Measurements from ENCODE around the gene B3GALNT2.
"Not testable (repeated sequence)": the region's sequence is repeated elsewhere in the genome, so short reads cannot be mapped to it uniquely, and the experiment has no call there.

The B3GALNT2 gene

DNA sequence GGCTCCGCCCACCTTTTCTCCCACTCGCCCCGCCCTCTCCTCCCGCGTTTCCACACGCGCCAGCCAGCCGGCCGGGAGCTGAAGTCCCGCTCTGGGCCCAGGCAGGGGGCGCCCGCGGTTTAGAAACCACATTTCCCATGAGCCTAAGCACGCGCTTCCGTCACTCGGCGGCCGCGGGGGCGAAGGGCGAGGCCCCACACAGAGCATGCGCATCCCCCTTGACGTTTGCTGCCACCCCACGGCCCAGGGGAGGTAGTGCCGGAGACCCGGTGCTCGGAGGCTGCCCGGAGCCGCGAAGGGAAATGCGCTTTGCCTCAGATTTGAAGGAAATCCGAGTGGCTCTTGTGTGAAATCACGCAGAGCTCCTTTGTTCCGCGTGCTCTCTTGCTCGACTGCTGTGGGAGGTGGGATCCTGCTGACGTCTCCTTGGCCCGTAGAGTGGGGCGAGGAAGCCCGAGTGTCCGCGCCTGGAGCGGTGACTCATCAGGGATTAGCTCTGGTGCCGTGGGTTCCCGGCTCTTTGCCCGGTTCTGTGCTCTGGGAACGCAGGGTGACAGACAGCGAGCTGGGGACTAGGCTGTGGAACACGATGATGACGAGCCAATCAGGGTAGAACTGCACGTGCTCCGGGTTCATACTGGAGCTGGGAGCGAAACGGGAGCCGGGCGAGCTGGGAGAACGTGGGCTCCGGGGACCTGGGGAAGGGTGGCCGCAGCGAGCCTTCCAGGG lies 406 bp upstream of the B3GALNT2 start:
- peak; percentile 95 to 96 for DNase-seq (ENCODE audit: low read depth in 2 of 2, low spot score in 1 of 2)

DNA sequence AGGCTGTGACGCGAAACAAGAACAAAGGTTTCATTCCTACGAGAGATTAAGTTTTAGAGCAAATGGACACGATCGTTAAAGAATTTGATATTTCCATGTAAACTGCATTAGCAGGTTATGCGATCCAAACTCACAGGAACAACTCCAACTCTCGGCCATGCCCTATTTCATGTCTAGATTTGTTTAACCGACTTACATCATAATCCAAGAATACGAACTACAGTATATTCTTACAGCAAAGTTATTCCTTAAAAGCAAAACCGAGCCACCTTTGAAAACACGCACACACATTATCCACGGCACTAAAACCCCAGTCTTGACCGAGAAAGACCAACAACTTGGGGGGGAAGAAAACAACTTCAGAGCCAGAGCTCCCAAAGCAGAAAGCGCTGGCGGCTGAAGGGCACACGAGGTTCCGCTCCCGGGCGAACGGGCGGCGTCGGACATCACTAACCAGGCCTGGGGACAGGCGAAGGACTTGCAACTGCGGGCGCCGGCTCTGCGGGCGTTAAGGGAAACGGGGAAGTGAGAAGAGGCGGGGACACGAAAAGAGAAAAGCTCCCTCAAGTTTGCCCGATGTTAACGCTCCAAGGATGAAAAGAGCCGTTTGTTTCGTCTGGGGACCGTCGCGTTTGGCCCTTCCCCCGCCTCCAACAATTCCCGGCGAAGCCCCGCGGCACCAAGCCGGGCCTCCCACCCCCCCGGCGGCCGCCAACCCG lies 690 bp downstream of the B3GALNT2 start:
- DNase-seq (ENCODE audit: low read depth in 2 of 2, low spot score in 1 of 2): no peak

DNA sequence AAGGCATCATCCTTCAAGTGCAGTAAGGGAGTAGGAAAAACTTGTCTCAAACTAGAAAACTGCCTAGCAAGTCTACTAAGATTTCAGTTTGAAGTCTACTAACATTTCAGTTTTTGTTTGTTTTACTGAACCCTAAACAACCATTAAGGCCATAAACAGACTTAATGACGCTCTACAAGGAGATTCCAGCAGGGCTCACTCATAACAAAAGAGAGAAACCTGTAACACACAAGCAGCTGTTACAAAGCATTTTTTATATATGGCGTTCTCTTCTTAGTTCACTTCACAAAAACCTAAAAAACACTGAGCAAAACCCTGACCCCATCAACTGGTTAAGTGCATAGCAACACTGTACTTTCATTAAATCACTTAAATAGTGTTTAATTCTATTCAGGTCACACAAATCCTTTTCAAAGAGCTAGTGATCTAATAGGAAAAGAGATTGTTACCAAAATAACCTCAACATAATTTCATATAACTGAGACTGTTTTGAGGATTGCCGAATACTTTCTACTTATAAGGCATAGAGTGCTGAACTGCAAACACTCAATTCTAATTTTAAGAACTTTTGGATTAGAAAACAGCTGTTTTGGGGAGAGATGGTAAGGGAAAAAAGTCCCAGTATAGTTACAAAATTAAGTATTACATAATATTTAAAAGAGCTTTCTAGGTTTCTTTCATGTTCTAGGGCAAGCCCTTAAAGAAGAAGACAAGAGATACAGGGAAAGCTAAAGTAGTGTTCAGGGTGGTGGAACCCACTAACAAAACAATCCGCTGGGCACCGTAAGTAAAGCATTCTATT lies 1.4 kb downstream of the B3GALNT2 start:
- DNase-seq (ENCODE audit: low read depth in 2 of 2, low spot score in 1 of 2): no peak

DNA sequence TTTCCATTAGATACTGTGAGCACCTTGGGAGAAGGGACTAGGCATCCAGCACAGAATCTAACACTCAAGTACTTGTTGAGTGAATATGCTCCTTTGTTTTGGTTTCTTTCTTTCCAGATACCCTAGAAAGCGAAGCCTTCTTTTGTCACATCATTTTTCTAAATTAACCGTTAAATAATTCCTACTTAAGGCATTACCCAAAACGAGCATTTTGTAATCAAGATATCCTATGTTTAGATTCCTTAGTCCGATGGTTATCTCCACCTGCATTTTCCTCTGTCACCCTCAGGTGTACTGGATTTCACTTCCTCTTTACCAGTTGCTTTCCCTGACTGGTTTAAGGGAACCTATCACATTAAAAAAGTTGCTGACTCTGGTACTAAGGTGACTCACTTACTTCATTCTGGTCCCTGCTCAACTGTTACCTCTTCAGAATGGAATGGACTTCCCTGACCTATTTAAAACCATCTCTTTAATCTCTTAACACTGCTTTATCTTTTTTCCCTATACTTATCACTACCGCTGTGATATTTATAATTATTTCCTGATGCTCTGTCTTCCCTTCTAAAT lies 3.2 kb downstream of the B3GALNT2 start:
- no peak for DNase-seq (ENCODE audit: low read depth in 2 of 2, low spot score in 1 of 2)

DNA sequence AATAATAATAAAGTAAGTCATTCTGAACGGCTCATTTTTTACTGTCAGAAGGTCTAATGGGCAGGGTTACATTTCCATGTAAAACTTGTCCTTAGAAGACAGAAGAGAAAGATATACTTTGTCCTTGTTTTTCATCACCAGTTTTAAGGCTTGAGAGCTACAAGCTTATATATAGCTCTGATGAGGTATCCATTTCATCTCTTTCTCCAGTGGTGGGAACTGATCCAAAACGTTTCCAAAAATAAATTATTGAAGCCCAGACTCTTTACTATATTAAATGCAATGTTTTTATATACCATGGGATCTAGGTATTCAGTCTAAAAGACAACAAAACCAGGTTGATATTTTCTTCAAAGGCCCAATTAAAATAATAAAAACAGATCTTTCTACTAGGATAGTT lies 8.7 kb downstream of the B3GALNT2 start:
- no peak for DNase-seq (ENCODE audit: low read depth in 2 of 2, low spot score in 1 of 2)

DNA sequence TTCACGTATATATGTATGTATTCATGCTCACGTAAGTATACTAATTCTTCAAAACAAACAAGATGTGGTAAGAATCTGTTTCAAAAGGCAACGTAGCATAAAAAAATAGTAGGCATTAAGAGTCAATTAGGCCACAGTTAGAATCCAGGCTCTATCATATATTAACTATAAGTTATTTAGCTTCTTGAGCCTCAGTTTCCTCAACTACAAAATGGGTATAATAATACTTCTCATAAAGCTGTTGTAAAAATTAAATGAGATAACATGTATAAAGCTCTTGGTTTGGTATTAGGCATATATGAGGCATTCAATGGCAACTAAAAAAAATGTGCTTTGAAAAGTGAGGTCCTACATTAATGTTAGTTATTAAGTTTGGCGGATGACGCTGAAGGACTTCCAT lies 9.2 kb downstream of the B3GALNT2 start:
- no peak for DNase-seq (ENCODE audit: low read depth in 2 of 2, low spot score in 1 of 2)

DNA sequence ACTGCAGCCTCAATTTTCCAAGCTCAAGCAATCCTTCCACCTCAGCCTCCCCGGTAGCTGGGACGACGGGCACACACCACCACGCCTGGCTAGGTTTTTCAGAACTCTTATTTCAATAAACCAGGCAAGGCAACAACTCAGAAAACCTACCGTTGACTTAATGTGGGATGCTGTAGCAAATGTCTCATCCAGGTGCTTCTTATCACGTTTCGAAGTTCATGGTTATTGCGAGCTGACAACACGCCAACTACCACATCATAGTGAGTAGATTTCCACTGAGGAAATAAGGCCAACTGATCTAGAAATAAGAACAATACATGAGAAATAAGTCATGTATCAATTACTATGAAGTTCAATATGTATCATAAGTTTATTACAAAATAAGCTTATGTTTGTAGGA lies 9.7 kb downstream of the B3GALNT2 start:
- no peak for DNase-seq (ENCODE audit: low read depth in 2 of 2, low spot score in 1 of 2)

DNA sequence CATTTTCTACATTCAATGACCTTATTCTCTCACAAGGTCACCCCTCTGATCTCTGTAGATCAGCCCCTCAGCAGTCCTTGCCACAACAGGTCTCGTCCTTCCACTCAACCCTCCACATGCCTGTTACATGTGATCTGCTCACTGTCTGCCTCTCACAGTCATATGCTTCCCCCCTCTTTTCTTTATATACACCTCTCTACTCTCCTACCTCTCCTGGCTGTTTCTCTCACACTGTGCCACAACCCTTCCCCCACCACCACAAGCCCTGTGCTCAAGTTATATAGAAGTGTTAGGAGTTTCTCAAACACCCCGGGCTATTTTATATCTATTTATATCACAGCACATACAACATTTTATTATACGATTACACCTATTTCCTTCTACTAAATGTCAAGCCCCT lies 12.6 kb downstream of the B3GALNT2 start:
- no peak for DNase-seq (ENCODE audit: low read depth in 2 of 2, low spot score in 1 of 2)

DNA sequence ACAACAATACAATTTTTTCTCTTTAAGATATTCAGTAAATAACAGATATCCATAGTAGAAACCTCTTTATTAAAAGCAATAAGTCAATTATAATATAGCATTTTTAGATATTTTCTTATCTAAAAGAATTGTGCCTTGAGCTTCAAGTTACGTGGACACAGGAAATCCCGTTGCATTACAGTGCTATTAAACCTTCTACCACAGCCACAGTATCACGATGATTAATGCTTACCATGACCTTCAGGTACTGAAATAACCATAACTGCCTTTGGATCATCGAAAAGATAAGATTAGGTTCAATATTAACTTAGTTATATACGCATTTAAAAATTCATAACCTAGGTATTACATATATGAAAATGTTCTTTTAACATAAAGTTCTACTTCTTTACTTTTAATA lies 17.9 kb downstream of the B3GALNT2 start:
- no peak for DNase-seq (ENCODE audit: low read depth in 2 of 2, low spot score in 1 of 2)

DNA sequence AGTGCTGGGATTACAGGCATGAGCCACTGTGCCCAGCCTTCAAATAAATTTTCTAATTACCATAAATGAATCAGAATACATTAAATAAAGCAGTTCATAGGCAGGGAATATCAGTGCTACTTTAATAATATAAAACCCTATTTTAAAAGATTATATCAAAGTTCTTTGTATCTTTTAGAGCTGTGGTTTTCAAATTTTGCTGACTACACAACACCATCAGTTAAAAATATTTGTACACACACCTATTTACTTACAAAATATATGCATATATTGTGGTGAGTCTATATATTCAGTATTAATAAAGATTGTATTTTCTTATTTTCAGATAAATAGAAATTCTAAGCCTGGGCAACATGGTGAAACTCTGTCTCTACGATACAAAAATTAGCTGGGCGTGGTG lies 18.7 kb downstream of the B3GALNT2 start:
- DNase-seq (ENCODE audit: low read depth in 2 of 2, low spot score in 1 of 2): no peak

DNA sequence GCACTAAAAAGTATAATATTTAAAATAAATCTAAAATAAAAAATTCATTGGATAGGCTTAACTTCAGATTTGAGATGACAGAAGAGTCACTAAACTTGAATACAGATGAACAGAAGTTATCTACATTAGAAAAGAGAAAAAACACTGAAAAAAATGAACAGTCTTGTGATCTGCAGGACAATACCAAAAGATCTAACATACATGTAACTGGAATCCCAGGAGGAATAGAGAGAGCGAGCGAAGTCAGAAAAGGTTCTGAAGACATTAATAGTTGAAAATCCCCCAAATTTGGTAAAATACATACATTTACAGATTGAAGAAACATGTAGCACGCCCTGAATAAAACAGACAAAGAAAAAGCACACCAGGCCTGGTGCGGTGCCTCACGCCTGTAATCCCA lies 21.2 kb downstream of the B3GALNT2 start:
- DNase-seq (ENCODE audit: low read depth in 2 of 2, low spot score in 1 of 2): no peak

DNA sequence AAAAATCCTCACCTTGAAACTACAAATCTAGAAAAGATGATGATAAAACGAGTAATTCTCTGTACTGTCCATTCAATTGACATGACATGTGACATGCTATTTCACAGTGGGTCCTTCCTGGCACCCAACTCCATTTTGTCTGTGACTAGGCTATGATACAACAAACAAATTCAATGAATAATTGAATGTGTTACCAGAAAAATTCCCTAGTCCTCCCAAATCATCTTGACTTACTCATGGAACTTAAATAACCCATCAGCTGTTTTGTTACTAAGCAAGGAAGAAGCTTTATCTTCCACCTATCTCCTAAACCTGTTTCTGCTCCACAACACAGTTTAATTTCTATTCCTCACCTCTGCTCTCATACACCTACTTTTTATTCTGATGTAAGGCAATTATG lies 30.4 kb downstream of the B3GALNT2 start:
- no peak for DNase-seq (ENCODE audit: low read depth in 2 of 2, low spot score in 1 of 2)

DNA sequence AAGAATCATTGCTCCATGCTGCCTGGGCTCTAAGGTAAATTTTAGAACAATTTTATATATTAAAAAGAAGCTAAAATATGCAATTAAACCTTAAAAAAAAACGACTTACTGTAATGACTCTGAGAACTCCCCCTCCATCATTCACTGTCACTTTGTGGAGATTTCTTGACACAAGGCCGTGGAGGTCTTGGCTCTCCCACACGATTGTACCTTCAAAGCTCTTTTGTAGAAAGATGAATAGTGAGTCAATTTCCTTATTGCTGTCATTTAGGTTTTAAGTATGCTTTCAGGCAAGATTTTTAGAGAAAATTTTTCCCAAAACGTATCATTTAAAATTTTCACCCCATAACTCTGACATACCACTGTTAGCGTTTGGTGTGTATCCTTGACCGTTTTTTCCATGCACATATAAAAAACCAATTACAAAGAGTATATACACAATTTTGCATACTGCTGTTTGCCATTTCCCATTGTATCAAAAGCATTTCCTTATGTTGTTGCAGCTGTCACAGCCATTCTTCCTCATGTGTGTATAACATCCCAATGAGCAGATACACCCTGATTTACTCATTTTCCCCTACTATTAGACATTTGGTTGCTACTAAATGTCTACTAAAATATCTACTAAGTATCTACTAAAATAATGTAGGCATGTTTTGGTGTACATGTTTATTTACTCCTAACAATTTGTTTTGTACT lies 33.4 kb downstream of the B3GALNT2 start:
- DNase-seq (ENCODE audit: low read depth in 2 of 2, low spot score in 1 of 2): no peak

DNA sequence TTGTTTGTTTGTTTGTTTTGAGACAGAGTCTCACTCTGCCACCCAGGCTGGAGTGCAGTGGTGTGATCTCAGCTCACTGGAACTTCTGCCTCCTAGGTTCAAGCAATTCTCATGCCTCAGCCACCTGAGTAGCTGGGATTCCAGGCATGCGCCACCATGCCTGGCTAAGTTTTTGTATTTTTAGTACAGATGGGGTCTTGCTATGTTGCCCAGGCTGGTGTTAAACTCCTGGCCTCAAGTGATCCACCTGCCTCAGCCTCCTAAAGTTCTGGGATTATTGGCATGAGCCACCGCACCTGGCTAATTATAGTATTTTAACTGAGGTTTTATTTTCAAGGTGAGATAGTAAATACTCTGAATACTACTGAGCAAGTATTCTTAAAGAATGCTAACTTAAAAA lies 34.4 kb downstream of the B3GALNT2 start:
- DNase-seq (ENCODE audit: low read depth in 2 of 2, low spot score in 1 of 2): not testable (repeated sequence)

DNA sequence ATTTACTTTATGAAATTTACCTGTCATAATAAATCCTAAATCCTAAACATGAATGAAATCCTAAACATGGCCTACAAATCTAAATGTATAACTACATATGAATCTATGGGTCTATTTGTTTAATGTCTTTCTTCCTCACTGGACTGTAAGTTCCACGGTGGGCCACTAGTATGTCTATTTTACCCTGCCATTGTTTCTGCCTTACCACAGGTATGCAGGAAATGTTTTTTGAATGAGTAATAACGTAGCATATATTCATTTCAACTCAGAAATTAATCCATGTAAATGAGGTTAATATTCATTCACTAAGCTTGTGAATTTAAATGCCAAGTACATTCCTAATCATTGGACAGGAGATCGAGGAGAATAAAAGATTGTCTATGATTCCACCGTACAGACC lies 35.3 kb downstream of the B3GALNT2 start:
- DNase-seq (ENCODE audit: low read depth in 2 of 2, low spot score in 1 of 2): no peak

DNA sequence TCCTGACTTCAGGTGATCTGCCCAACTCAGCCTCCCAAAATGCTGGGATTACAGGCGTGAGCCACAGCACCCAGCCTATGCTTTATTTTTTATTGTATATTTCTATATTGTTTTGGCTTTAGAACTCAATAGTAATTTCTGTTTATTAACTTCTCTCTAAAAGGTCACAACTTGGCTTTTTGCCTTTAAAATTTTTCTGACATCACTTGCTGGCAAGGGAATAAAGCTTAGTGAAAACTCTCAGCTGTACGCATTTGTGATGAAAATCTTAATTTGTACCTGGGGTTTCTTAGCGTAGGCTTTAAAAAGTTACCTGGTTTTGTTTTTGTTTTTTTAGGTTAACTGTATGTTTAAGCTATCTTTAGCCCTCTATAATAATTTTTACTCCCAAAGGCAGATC lies 36.2 kb downstream of the B3GALNT2 start:
- no peak for DNase-seq (ENCODE audit: low read depth in 2 of 2, low spot score in 1 of 2)

DNA sequence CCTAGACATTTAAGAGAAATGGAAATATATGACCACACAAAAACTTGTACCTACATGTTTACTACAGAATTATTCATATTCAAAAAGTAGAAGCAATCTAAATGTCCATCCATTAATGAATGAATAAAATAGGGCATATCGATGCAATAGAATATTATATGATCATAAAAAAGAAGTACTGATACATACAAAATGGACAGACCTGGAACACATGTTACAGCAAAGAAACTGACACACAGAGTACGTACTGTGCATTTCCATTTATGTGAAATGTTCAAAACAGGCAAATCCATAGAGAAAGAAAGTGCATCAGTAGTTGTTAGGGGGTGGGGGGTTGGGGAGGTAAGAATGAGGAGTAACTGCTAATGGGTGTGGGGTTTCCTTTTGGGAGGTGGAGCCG lies 39.2 kb downstream of the B3GALNT2 start:
- DNase-seq (ENCODE audit: low read depth in 2 of 2, low spot score in 1 of 2): no peak

DNA sequence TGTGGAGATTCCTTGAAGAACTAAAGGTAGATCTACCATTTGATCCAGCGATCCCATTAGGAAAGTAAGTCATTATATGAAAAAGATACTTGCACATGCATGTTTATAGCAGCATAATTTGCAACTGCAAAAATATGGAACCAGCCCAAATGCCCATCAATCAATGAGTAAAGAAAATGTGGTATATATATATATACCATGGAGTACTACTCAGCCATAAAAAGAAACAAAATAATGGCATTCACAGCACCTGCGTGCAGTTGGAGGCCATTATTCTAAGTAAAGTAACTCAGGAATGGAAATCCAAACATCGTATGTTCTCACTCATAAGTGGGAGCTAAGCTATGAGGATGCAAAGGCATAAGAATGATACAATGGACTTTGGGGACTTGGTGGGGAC lies 41.4 kb downstream of the B3GALNT2 start:
- DNase-seq (ENCODE audit: low read depth in 2 of 2, low spot score in 1 of 2): not testable (repeated sequence)

DNA sequence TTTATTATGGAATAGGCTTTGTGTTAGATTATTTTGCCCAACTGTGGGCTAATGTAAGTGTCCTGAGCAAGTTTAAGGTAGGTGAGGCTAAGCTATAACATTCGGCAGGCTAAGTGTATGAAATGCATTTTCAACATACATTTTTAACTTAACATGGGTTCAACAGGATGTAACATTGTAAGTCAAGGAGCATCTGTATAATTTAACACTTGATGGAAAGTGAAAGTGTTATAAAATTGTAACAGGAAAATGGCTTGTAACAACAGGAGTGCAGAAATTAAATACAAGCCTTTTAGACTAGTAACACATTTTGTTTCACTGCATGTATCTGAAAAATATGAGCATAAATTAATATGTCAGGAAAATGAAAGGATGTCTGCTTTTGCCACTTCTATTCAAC lies 42.3 kb downstream of the B3GALNT2 start:
- DNase-seq (ENCODE audit: low read depth in 2 of 2, low spot score in 1 of 2): no peak

DNA sequence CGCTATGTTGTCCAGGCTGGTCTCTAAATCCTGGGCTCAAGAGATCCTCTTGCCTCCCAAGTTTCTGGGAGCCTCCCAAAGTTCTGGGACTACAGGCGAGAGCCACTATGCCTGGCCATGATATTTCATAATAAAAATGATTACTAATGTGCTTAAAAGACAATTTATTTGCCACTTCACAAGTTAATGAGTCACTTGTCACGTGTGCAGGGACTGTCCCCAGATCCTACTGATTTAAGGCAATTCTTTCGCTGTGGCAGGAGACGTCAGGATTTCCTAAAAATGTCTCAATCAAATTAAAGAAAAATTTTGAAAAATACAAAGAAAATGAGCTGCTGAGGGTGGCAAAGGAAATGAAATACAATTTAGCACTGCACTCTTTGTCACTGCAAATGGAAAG lies 43.5 kb downstream of the B3GALNT2 start:
- no peak for DNase-seq (ENCODE audit: low read depth in 2 of 2, low spot score in 1 of 2)

DNA sequence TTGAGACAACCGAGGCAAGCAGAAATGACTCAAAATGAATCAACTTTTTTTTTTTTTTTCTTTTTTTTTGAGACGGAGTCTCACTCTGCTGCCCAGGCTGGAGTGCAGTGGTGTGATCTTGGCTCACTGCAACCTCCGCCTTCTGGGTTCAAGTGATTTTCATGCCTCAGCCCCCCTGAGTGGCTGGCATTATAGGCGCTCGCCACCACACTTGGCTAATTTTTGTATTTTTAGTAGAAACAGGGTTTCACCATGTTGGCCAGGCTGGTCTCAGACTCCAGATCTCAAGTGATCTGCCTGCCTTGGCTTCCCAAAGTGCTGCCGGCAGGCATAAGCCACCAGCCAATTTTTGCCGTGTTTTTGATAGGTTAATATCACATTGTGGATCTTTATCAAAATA lies 46.4 kb downstream of the B3GALNT2 start:
- DNase-seq (ENCODE audit: low read depth in 2 of 2, low spot score in 1 of 2): not testable (repeated sequence)
